ENCODE results near the gene FAM83F.
"Not testable (repeated sequence)": the region's sequence is repeated elsewhere in the genome, so short reads cannot be mapped to it uniquely, and the experiment has no call there.

Gene FAM83F

DNA sequence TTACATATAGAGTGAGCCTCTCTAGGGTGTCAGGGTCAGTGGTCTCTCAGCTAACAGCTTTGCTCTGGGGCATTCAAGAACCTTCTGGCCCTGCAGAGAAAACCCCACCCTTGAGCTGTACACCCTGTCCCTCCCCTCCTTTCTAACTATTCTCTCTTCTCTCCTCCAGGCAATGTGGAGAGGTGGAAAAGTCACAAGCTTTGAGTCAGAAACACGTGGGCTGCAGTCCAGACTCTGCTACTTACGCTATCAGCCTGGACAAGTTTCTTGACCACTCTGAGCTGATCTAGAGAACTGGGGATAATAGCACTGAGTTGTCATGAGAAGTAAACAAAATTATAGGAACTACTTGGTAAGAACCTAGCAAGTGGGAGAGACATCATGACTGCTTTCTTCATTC lies 10.7 kb upstream of the FAM83F start:
- no peak overlapping the region for H3K27ac ChIP-seq (ENCODE audit: low read length)
- no peak for DNase-seq (ENCODE audit: low read depth, low spot score)

DNA sequence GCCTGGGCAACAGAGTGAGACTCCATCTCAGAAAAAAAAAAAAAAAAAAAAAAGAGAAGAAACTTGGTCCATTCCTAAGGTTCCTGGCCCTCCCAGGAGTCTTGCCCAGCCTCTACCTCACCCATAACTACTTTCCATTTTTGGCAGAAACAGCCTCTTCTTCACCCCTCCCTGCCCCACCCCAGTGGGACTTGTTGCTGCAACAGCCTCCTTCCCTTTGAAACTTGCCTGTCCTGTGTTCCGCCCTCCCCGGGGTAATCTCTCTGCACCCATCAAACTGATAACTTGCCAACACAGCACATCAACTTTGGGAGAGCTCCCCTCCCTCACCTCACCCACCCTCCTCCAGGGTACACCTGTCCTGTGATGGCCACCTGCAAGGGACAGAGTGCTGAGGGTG lies 10.0 kb upstream of the FAM83F start:
- no CpG with 5 or more reads among the region's 2 CpGs for WGBS (ENCODE audit: insufficient coverage, insufficient read length)
- DNase-seq (ENCODE audit: low read depth, low spot score), result no peak
- H3K36me3 ChIP-seq (ENCODE audit: control insufficient read depth, insufficient read depth, low read length), result no peaks in the 10 kb centered on the region
- no peaks in the 10 kb centered on the region for H3K9me3 ChIP-seq (ENCODE audit: control insufficient read depth, insufficient read depth, low read length)
- H3K4me3 ChIP-seq (ENCODE audit: low read length), result no peak overlapping the region
- no peaks in the 10 kb centered on the region for H3K4me1 ChIP-seq (ENCODE audit: control insufficient read depth, insufficient read depth, low read length)
- no peaks in the 10 kb centered on the region for H3K27me3 ChIP-seq (ENCODE audit: control insufficient read depth, insufficient read depth, low read length)
- no peak overlapping the region for H3K27ac ChIP-seq (ENCODE audit: low read length)

More for the DNA sequence above, 10.7 kb upstream of the FAM83F start:
- no peaks in the 10 kb centered on the region for H3K4me1 ChIP-seq (ENCODE audit: control insufficient read depth, insufficient read depth, low read length)
- no peaks in the 10 kb centered on the region for H3K27me3 ChIP-seq (ENCODE audit: control insufficient read depth, insufficient read depth, low read length)
- no peaks in the 10 kb centered on the region for H3K36me3 ChIP-seq (ENCODE audit: control insufficient read depth, insufficient read depth, low read length)
- no peak overlapping the region for H3K4me3 ChIP-seq (ENCODE audit: low read length)
- no CpG with 5 or more reads among the region's 2 CpGs for WGBS (ENCODE audit: insufficient coverage, insufficient read length)
- no peaks in the 10 kb centered on the region for H3K9me3 ChIP-seq (ENCODE audit: control insufficient read depth, insufficient read depth, low read length)

DNA sequence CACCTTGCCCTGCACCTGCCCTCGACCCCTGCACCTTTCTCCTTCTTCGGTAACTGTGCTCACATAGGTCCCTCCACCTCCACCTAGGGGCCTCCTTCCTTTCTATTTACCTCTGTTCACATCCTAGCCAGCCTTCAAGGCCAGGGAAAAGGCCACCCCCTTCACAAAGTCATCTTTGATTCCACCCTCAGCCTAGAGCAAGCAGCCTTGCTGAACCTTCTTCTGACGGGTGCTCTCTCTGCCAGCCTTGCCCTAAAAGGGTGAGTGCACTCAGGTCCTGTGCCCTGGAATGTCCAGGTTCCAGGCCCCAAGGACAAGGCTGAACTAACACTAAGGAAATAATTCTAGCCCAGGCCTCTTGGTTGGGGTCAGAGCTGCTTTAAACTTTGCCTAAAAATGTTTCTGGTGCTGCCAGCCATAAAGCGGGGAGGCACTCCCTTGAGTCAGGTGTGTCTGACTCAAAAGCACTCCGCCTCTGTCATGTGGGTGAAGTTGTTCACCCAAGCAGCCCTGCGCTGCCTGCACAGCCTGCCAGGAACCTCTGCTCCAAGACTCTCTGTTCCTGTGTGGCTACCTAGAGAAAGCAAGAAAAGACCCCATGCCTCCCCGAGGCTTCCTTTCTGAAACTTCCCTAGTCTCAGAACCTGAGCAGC lies 9.2 kb upstream of the FAM83F start:
- no CpG with 5 or more reads among the region's 7 CpGs for WGBS (ENCODE audit: insufficient coverage, insufficient read length)
- Histone ChIP-seq H3K4me3 (ENCODE audit: low read length) (no peak overlapping the region), H3K9me3 (ENCODE audit: control insufficient read depth, insufficient read depth, low read length) (no peaks in the 10 kb centered on the region), H3K27me3 (ENCODE audit: control insufficient read depth, insufficient read depth, low read length) (no peaks in the 10 kb centered on the region), H3K36me3 (ENCODE audit: control insufficient read depth, insufficient read depth, low read length) (no peaks in the 10 kb centered on the region), H3K27ac (ENCODE audit: low read length) (no peak overlapping the region), H3K4me1 (ENCODE audit: control insufficient read depth, insufficient read depth, low read length) (no peaks in the 10 kb centered on the region)
- DNase-seq (ENCODE audit: low read depth, low spot score), result no peak

DNA sequence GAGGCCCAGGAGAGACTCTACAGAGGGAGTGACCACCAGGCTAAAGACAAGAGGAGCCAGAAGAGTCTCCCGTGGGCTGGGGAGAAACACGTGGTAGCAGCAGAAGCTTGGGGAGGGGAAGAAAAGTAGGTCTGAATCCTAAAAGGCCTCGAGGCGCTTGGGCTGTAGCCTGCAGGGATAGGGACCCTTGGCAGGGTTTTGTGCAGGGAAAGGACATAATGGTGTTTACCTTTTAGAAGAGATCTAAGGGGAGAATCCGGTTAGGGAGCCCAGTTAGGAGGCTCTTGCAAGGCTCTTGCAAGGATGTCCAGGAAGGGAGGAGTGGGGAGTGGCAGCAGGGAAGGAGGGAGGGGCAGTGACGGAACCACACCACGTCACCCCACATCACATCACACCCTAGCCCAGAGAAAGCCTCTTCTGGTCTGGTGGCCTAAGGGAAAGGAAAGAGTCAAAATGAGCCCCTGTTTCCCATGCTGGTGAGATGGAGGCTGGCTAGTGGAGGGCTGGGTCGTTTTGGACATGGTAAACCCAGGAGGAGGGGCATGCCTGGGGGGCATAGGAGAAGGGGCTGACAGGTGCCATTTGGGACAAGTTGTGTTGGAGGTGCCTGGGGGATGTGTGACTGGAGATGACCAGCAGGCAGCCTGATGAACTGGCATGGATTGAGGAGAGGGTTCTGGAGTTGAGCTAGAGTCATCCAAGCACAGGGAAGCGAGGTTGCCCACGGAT lies 6.2 kb upstream of the FAM83F start:
- H3K27ac ChIP-seq (ENCODE audit: low read length), result no peak overlapping the region
- no CpG with 5 or more reads among the region's 10 CpGs for WGBS (ENCODE audit: insufficient coverage, insufficient read length)
- H3K36me3 ChIP-seq (ENCODE audit: control insufficient read depth, insufficient read depth, low read length), result no peaks in the 10 kb centered on the region
- no peaks in the 10 kb centered on the region for H3K9me3 ChIP-seq (ENCODE audit: control insufficient read depth, insufficient read depth, low read length)
- DNase-seq (ENCODE audit: low read depth, low spot score), result no peak
- H3K4me1 ChIP-seq (ENCODE audit: control insufficient read depth, insufficient read depth, low read length), result no peaks in the 10 kb centered on the region
- H3K27me3 ChIP-seq (ENCODE audit: control insufficient read depth, insufficient read depth, low read length), result no peaks in the 10 kb centered on the region
- no peak overlapping the region for H3K4me3 ChIP-seq (ENCODE audit: low read length)

DNA sequence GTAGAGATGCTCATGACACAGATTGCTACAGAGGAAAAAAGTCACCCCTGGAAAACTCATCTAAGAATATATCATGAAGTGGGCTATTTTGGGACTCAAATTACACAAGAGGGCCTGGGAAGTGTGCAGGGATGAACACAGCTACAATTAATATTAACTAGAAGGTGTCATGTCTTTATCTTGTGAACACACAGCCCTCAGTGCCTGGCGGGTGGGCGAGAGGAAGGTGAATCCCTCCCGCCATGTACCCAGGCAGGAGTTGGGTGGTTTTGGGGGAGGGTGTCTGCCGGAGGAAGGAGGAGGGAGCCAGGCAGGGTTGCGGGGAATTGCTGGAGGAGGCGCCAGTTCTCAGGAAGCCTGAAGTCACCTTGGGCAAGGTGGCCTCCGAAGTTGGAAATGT lies 5.1 kb upstream of the FAM83F start:
- no peak for DNase-seq (ENCODE audit: low read depth, low spot score)
- WGBS (ENCODE audit: insufficient coverage, insufficient read length), result no CpG with 5 or more reads among the region's 7 CpGs
- no peak overlapping the region for H3K4me3 ChIP-seq (ENCODE audit: low read length)
- H3K27ac ChIP-seq (ENCODE audit: low read length), result no peak overlapping the region
- no peaks in the 10 kb centered on the region; the same call in 1 of the 2 replicates for H3K27me3 ChIP-seq (ENCODE audit: control insufficient read depth, insufficient read depth, low read length)
- H3K4me1 ChIP-seq (ENCODE audit: control insufficient read depth, insufficient read depth, low read length), result 0 out of 2 replicates have a peak, but pooled peaks cover 2% of the 10 kb centered on the region
- no peaks in the 10 kb centered on the region for H3K36me3 ChIP-seq (ENCODE audit: control insufficient read depth, insufficient read depth, low read length)
- H3K9me3 ChIP-seq (ENCODE audit: control insufficient read depth, insufficient read depth, low read length), result no peaks in the 10 kb centered on the region

DNA sequence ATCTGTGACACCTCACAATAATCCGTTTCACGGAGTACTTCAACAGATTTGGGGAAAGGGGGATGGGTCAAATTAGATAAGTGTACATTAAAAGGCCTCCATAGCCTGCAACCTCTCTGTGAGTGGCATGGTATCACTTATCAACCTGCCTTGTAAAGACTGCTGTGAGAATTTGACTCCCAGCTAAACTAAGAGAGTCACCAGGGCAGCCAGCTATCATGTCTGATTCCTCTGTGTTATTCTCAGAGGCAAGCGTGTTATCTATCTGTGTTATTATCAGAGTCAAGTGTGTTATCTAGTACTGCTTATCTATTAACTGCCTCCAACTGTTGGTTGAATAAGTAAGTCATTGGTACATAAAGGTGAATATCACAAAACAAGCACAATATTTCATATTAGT lies 4.1 kb upstream of the FAM83F start:
- no peak overlapping the region for H3K4me3 ChIP-seq (ENCODE audit: low read length)
- H3K27ac ChIP-seq (ENCODE audit: low read length), result no peak overlapping the region
- no peak for DNase-seq (ENCODE audit: low read depth, low spot score)
- WGBS (ENCODE audit: insufficient coverage, insufficient read length), result no CpG with 5 or more reads among the region's 3 CpGs
- H3K27me3 ChIP-seq (ENCODE audit: control insufficient read depth, insufficient read depth, low read length), result no peaks in the 10 kb centered on the region; the same call in 1 of the 2 replicates
- no peaks in the 10 kb centered on the region for H3K36me3 ChIP-seq (ENCODE audit: control insufficient read depth, insufficient read depth, low read length)
- peaks cover 3% of the 10 kb centered on the region; the same call in 1 of the 2 replicates for H3K4me1 ChIP-seq (ENCODE audit: control insufficient read depth, insufficient read depth, low read length)
- H3K9me3 ChIP-seq (ENCODE audit: control insufficient read depth, insufficient read depth, low read length), result no peaks in the 10 kb centered on the region

DNA sequence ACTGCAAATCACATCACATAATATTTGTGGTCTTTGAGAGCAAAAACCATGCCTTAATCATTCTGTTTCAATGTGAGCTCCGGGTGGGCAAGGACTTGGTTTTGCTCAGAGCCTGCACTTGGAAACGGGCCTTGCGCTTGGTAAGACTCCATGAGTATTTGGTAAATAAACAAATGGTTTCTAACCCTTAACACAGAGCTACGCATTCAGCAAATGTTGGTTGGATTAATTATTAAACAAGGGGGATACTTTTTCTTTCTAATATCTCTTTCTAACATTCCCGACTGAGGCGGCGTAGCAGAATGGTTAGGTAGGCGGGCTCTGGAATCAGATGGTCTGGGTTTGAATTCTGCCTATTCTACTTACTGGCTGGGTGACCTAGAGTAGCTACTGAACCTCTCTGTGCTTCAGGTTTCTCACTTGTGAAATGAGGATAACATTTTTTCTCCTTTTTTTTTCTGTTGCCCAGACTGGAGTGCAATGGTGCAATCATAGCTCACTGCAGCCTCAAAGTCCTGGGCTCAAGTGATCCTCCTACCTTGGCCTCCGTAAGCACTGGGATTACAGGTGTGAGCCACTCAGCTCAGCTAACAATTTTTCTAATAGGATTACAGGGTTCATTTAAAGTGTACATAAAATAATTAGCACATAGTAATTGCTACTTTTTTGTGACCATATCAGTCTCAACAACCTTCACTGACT lies 3.4 kb upstream of the FAM83F start:
- Histone ChIP-seq H3K27me3 (ENCODE audit: control insufficient read depth, insufficient read depth, low read length) (no peaks in the 10 kb centered on the region; the same call in 1 of the 2 replicates), H3K4me3 (ENCODE audit: low read length) (no peak overlapping the region), H3K4me1 (ENCODE audit: control insufficient read depth, insufficient read depth, low read length) (peaks cover 6% of the 10 kb centered on the region), H3K9me3 (ENCODE audit: control insufficient read depth, insufficient read depth, low read length) (no peaks in the 10 kb centered on the region), H3K27ac (ENCODE audit: low read length) (no peak overlapping the region), H3K36me3 (ENCODE audit: control insufficient read depth, insufficient read depth, low read length) (no peaks in the 10 kb centered on the region)
- no peak for DNase-seq (ENCODE audit: low read depth, low spot score)
- no CpG with 5 or more reads among the region's 9 CpGs for WGBS (ENCODE audit: insufficient coverage, insufficient read length)

DNA sequence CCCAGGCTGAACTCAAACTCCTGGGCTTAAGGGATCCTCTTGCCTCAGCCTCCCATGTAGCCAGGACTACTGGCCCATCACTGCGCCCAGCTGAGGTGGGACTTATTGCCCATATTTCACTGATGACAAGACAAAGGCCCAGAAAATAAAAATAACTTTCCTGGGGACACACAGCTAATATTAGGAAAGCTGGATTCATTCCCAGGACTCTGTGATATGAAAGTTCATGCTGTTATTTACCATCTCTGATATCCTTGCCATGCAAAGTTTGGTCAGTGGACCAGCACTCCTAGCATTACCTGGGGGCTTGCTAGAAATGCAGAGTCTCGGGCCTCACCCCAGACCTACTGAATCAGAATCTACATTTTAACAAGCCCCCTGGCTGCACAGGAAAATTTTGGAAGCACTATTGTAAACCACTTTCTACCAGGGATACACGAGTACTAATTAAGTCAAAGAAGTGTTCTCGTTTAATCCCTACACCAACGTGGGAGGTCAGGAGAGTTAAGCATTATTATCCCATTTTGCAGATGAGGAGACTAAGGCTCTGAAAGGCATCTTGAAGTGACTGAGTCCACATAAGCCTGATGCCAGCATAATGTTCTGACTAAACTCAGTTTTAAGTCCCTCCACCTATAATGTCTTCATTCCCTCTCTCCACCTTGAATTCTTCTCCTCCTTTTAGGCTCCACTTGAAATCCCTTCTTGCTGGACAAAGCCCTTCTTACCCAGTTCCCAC lies 2.5 kb upstream of the FAM83F start:
- no peaks in the 10 kb centered on the region for H3K36me3 ChIP-seq (ENCODE audit: control insufficient read depth, insufficient read depth, low read length)
- WGBS (ENCODE audit: insufficient coverage, insufficient read length), result no CpG with 5 or more reads among the region's 5 CpGs
- H3K4me1 ChIP-seq (ENCODE audit: control insufficient read depth, insufficient read depth, low read length), result peaks cover 6% of the 10 kb centered on the region
- no peak for DNase-seq (ENCODE audit: low read depth, low spot score)
- H3K4me3 ChIP-seq (ENCODE audit: low read length), result no peak overlapping the region
- H3K9me3 ChIP-seq (ENCODE audit: control insufficient read depth, insufficient read depth, low read length), result no peaks in the 10 kb centered on the region
- H3K27me3 ChIP-seq (ENCODE audit: control insufficient read depth, insufficient read depth, low read length), result no peaks in the 10 kb centered on the region; the same call in 1 of the 2 replicates
- H3K27ac ChIP-seq (ENCODE audit: low read length), result no peak overlapping the region

DNA sequence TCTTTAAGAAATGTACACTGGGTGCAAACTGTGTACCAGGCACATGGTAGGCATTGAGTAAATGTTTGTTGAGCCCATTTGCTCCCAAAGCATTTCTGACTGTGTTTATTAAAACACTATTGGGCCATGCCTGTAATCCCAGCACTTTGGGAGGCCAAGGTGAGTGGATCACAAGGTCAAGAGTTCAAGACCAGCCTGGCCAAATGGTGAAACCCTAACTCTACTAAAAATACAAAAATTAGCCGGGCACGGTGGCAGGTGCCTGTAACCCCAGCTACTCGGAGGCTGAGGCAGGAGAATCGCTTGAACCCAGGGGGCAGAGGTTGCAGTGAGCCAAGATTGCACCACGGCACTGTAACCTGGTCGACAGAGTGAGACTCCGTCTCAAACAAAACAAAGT lies 1.9 kb upstream of the FAM83F start:
- DNase-seq (ENCODE audit: low read depth, low spot score); H3K4me3 ChIP-seq (ENCODE audit: low read length); H3K4me1 ChIP-seq (ENCODE audit: control insufficient read depth, insufficient read depth, low read length); H3K9me3 ChIP-seq (ENCODE audit: control insufficient read depth, insufficient read depth, low read length); H3K27ac ChIP-seq (ENCODE audit: low read length); H3K27me3 ChIP-seq (ENCODE audit: control insufficient read depth, insufficient read depth, low read length); H3K36me3 ChIP-seq (ENCODE audit: control insufficient read depth, insufficient read depth, low read length): not testable (repeated sequence)
- no CpG with 5 or more reads among the region's 7 CpGs for WGBS (ENCODE audit: insufficient coverage, insufficient read length)

DNA sequence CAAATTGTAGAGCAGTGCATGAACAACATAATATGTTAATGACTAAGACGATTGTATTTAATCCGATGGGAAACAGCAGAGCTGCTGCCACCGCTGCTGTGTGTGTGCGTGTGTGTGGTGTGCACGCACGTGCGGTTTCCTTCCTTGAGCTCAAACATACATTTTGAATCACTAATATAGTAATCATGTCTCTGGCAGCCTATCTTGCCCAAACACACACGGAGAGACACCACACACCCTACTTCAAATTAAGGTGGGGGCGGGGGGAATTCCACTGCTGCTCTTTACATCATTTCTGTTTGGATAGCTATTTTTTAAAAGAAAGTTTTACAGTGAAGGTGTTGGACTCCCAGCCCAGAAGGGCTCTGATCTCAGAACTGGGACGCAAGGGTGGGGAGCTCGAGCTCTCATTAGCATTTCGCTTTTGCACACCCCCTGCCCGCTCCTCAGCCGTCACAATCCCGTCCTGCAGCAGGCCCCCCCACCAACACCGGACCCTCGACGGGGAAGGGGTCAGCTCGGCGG lies 651 bp upstream of the FAM83F start:
- H3K4me1 ChIP-seq (ENCODE audit: control insufficient read depth, insufficient read depth, low read length), result peaks cover 12% of the 10 kb centered on the region
- H3K27ac ChIP-seq (ENCODE audit: low read length), result no peak overlapping the region
- DNase-seq (ENCODE audit: low read depth, low spot score), result no peak
- no peaks in the 10 kb centered on the region; the same call in 1 of the 2 replicates for H3K27me3 ChIP-seq (ENCODE audit: control insufficient read depth, insufficient read depth, low read length)
- H3K9me3 ChIP-seq (ENCODE audit: control insufficient read depth, insufficient read depth, low read length), result no peaks in the 10 kb centered on the region
- no peaks in the 10 kb centered on the region for H3K36me3 ChIP-seq (ENCODE audit: control insufficient read depth, insufficient read depth, low read length)
- H3K4me3 ChIP-seq (ENCODE audit: low read length), result peak overlapping the region; percentile 22; the same call in 1 of the 2 replicates
- WGBS (ENCODE audit: insufficient coverage, insufficient read length), result no CpG with 5 or more reads among the region's 20 CpGs

Measured in iPS DF 6.9 (cell line).